Heart left ventricle (tissue), 16 donors: ENCODE measurements around the gene NEFH. TPM values are rescaled to one million over a fixed set of nuclear protein-coding genes. Genes with fewer than 3 reads are reported as not detected.

Experiments used
- ATAC-seq, 4 donors: fragments of 200-7000 bp; cut with Tn5 transposase; one replicate each; pipeline ENCODE4 v1.9.1; 2020 to 2022; ENCODE audit warnings: moderate library complexity in 4 of 4, mild to moderate bottlenecking in 3 of 4, moderate number of reproducible peaks in 1 of 4
- DNase-seq, 5 donors: peaks; one replicate each; pipeline ENCODE4 v3.0.0-alpha.2; 2020
- H3K27ac ChIP-seq, 12 donors: fragments of 200-600 bp; sonication (generic) in 4 of 12; one replicate each; pipeline versions ENCODE4 v1.5.0 to v1.8.0; 2016 to 2022; ENCODE audit warnings: mild to moderate bottlenecking in 2 of 12
- H3K27me3 ChIP-seq, 9 donors: fragments of 200-600 bp; sonication (generic) in 2 of 9; one replicate each; pipeline versions ENCODE4 v1.5.1 to v1.8.0; 2016 to 2022; ENCODE audit warnings: mild to moderate bottlenecking in 3 of 9
- H3K36me3 ChIP-seq, 9 donors: fragments of 200-600 bp; sonication (generic) in 2 of 9; one replicate each; pipeline versions ENCODE4 v1.5.0 to v1.8.0; 2018 to 2022; ENCODE audit warnings: mild to moderate bottlenecking in 2 of 9
- H3K4me1 ChIP-seq, 12 donors: fragments of 200-600 bp; sonication (generic) in 4 of 12; one replicate each; pipeline versions ENCODE4 v1.5.0 to v1.8.0; 2016 to 2022; ENCODE audit warnings: mild to moderate bottlenecking in 3 of 12
- H3K4me3 ChIP-seq, 12 donors: fragments of 200-600 bp; sonication (generic) in 4 of 12; one replicate each; pipeline versions ENCODE4 v1.5.0 to v1.8.0; 2017 to 2022; ENCODE audit warnings: mild to moderate bottlenecking in 9 of 12, moderate library complexity in 4 of 12
- H3K9me3 ChIP-seq, 12 donors: fragments of 200-600 bp; sonication (generic) in 4 of 12; one replicate each; pipeline versions ENCODE4 v1.5.0 to v1.8.0; 2016 to 2022; ENCODE audit warnings: mild to moderate bottlenecking in 1 of 12
- POLR2A ChIP-seq, 2 donors: fragments of 450-650 bp; IDR thresholded peaks; one replicate each; pipeline ENCODE4 v1.6.1; 2017; ENCODE audit warnings: antibody characterized with exemption in 2 of 2, mild to moderate bottlenecking in 2 of 2, moderate library complexity in 2 of 2
- WGBS, 4 donors: extraction: QIAGEN DNeasy Blood & Tissue Kit in 2 of 4; methylation state at CpG; one replicate each; pipeline versions ENCODE4 v1.1.5 to v1.1.7; 2013 to 2018; 5-methylcytosine and 5-hydroxymethylcytosine counted together
- intact Hi-C, 10 donors: fragments of 100-400 bp; cut with DNase I; formaldehyde crosslinking; loops; one replicate each; pipeline versions ENCODE4 v1.11.1 to v1.14.2; 2022
- polyA plus RNA-seq, 2 donors: library from polyadenylated mRNA; stranded (reverse); fragments of 200-250 nt; gene quantifications; one replicate each; pipeline ENCODE4 v1.2.3, GENCODE V29; 2013
- total RNA-seq, 9 donors: library from RNA; depleted of rRNA in 2 of 9; stranded (reverse); fragments of >200 nt in 2 of 9; fragmentation: NEBNext Ultra II Directional in 3 of 9; extraction: Animal tissue kit (Norgen Biotek cat#: 25700) in 3 of 9; gene quantifications; one replicate each; pipeline versions ENCODE4 v1.1.0 to v1.2.4, GENCODE V29; 2016 to 2023
- TF ChIP-seq, protein P1 (sequence below), 12 donors: fragments of 200-600 bp; sonication (generic) in 4 of 12; IDR thresholded peaks; one replicate each; pipeline versions ENCODE4 v1.5.0 to v1.8.0; 2018 to 2022; ENCODE audit warnings: antibody characterized with exemption in 12 of 12, mild to moderate bottlenecking in 5 of 12
- donor health status: ischemic (EF 13 %, LVEDD 7.1; RV severe dilation, severe dysfunction).
- donor health status: healthy with polysubstance abuse.
- donor health status: DM: no; HTN: yes; CAD: no.
- donor health status: DM: no; HTN: no; CAD: no.
- donor health status: ischemic (EF 25% LVEDD 6.9; RV normal size, moderate dysfunction).
- donor health status: ischemic (EF 25% LVEDD 5.7; RV mildly dilated, moderate dysfunction).
- donor health status: healthy.
- donor health status: DM: yes; HTN: yes; CAD: no.
- donor health status: ischemic (EF 35%, LVEDD 5.7; RV mildly dilated, moderate dysfunction).
- donor health status: nonischemic (EF 11% LVEDD 7.7; RV severe dilation, severe dysfunction).
- donor health status: DM: yes; HTN: yes; CAD: no.
- donor health status: PGD.
- donor health status: ischemic (EF 29% LVEDD 5.4; RV normal size, mild dysfunction).
- donor health status: nonischemic (EF 23%, LVEDD 6.1; RV moderate dilation, normal function).

The NEFH gene
- total and polyA plus RNA-seq, 11 donors, result 0.07 to 0.51 (median 0.13) TPM; not detected in 1

DNA sequence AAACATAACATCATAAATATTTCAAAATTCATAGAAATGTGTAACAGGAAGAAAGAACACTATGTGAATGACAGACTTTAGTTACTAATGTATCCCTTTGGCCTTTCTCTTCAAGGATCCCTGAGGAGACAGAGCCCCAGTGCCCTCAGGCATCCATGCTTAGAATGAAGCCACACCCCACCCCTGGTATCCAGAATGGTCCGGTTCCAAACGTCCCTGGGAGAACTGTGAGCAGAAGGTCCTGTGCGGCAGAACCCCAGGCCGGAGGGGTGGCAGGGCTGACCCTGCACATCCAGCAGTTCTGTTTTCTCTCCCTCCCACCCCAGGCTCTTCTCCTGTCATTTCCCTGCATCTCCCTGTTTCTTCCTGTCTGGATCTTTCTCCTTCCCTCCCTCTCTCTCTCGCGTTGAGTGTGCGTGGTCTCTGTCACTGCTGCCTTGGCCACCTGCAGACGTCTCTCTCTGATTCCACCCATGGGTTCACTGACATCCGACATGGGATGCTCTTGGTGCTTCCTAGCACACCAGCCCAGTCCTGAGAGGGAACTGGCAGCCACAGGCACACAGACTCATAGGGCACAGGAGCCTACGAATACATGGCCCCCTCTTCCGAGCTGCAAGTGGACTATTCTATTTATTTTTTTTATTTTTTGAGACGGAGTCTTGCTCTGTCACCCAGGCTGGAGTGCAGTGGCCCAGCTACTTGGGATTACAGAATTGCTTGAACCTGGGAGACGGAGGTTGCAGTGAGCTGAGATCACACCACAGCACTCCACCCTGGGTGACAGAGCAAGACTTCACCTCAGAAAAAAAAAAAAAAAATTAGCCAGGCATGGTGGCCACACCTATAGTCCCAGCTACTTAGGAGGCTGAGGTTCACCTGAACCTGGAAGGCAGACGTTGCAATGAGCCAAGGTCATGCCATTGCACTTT, 35.9 kb upstream of the NEFH start:
- TF ChIP-seq POLR2A (IDR thresholded peaks at IDR 0.05), result no peak
- TF ChIP-seq, protein P1, sequence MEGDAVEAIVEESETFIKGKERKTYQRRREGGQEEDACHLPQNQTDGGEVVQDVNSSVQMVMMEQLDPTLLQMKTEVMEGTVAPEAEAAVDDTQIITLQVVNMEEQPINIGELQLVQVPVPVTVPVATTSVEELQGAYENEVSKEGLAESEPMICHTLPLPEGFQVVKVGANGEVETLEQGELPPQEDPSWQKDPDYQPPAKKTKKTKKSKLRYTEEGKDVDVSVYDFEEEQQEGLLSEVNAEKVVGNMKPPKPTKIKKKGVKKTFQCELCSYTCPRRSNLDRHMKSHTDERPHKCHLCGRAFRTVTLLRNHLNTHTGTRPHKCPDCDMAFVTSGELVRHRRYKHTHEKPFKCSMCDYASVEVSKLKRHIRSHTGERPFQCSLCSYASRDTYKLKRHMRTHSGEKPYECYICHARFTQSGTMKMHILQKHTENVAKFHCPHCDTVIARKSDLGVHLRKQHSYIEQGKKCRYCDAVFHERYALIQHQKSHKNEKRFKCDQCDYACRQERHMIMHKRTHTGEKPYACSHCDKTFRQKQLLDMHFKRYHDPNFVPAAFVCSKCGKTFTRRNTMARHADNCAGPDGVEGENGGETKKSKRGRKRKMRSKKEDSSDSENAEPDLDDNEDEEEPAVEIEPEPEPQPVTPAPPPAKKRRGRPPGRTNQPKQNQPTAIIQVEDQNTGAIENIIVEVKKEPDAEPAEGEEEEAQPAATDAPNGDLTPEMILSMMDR (IDR thresholded peaks at IDR 0.05), result no peak
- ATAC-seq (no peak), DNase-seq (no peak)

DNA sequence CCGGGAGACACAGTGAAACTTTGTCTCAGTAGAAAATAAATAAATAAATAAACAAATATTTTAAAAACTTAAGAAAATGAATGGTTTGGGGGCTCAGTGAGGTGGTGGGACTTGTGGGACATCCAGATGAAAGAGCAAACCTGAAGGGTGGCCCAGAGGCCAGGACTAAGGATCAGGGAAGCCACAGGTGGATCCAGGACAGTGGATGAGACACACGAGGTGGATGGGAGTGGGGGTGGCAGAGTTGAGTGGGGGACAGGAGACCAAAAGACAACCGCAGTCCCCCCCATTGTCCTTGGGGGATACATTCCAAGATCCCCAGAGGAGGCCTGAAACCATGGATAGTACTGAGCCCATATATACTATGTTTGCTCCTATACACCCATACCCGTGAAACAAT, 34.5 kb upstream of the NEFH start:
- Histone ChIP-seq H3K36me3 (no peaks in the 10 kb centered on the region), H3K27me3 (peaks cover 0 to 4% (median 0%) of the 10 kb centered on the region in 9 donors), H3K4me1 (no peaks in the 10 kb centered on the region), H3K27ac (no peak overlapping the region), H3K4me3 (no peak overlapping the region), H3K9me3 (no peaks in the 10 kb centered on the region)
- ATAC-seq (no peak), DNase-seq (no peak)
- TF ChIP-seq POLR2A (IDR thresholded peaks at IDR 0.05), result no peak
- TF ChIP-seq, protein P1 (IDR thresholded peaks at IDR 0.05), result no peak
- WGBS, 4 donors, result 74 to 86% (median 82%) methylated on average over 4 of the region's 4 CpGs
- intact Hi-C loops, result no loop called here

More for the DNA sequence above, 35.9 kb upstream of the NEFH start:
- Histone ChIP-seq H3K27me3 (peaks cover 0 to 4% (median 0%) of the 10 kb centered on the region in 9 donors), H3K4me1 (no peaks in the 10 kb centered on the region), H3K4me3 (no peak overlapping the region), H3K27ac (no peak overlapping the region), H3K9me3 (no peaks in the 10 kb centered on the region), H3K36me3 (no peaks in the 10 kb centered on the region)
- WGBS, 4 donors, result 50 to 68% (median 57%) methylated on average over 14 of the region's 14 CpGs
- intact Hi-C loops, result no loop called here

DNA sequence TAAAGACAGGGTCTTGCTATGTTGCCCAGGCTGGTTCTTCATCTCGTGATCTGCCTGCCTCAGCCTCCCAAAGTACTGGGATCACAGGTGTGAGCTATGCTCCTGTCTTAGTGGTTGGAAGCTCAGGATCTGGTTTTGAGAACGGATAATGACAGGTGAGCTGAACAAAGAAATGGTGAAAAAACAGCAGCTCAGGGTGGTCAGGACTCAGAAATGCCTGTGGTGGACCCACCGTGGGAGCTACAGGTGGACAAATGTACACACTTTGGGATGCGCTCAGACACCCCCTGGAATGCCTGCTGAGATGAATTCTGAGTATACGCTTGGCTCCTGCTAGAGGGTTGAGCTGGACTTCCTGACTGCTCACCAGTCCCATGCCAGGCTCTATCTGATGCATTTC, 32.1 kb upstream of the NEFH start:
- Histone ChIP-seq H3K36me3 (no peaks in the 10 kb centered on the region), H3K27ac (no peak overlapping the region), H3K4me1 (no peaks in the 10 kb centered on the region), H3K9me3 (no peaks in the 10 kb centered on the region), H3K27me3 (no peaks in the 10 kb centered on the region), H3K4me3 (no peak overlapping the region)
- intact Hi-C loops, result no loop called here
- DNase-seq, result no peak
- 83 to 88% (median 86%) methylated on average over 5 of the region's 5 CpGs for WGBS, 4 donors
- TF ChIP-seq POLR2A (IDR thresholded peaks at IDR 0.05), result no peak
- TF ChIP-seq, protein P1 (IDR thresholded peaks at IDR 0.05), result no peak
- no peak for ATAC-seq

DNA sequence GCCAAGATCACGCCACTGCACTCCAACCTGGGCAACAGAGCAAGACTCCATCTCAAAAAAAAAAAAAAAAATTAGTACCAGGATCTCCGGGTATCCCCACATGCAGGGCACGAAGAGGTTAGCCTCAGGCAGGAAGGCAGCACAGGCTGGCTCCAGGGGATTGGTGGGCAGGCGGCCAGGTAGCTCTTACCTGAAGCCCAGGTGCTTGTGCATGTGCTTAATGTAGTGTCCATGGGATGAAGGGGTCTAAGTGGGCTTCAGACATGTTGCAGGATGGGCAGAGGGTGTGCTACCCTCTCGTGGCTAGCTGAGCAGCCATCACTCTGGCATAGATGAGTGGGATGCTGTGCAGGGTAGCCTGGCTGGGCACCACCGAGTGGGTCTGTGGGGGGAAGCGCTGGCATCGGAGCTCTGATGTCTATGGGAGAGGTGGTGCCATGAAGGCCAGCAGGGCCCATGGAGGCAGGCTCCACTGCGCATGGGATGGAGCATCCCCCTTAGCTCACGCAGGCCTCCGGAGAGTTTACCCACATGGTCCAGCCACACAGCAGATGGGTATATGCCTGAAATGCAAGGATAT, 30.6 kb upstream of the NEFH start:
- H3K27ac ChIP-seq, result no peak overlapping the region
- H3K4me3 ChIP-seq, result no peak overlapping the region
- no peak for DNase-seq
- H3K4me1 ChIP-seq, result no peaks in the 10 kb centered on the region
- no peaks in the 10 kb centered on the region for H3K9me3 ChIP-seq
- ATAC-seq, result no peak
- intact Hi-C loops, result no loop called here
- 90 to 91% (median 90%) methylated on average over 10 to 11 of the region's 11 CpGs for WGBS, 4 donors
- TF ChIP-seq POLR2A (IDR thresholded peaks at IDR 0.05), result no peak
- TF ChIP-seq, protein P1 (IDR thresholded peaks at IDR 0.05), result no peak
- H3K36me3 ChIP-seq, result no peaks in the 10 kb centered on the region
- no peaks in the 10 kb centered on the region for H3K27me3 ChIP-seq
